OCI-LY3 (cell line): ENCODE results near the gene FAM50B.

Source experiments
- H2AFZ ChIP-seq: fragments of 200-600, 300-600 bp; shearing (Covaris generic); 2 replicates; pipeline ENCODE4 v1.6.0; 2014; ENCODE audit warnings: antibody characterized with exemption, low read depth, low read length
- H3K27ac ChIP-seq: fragments of 200-600, 300-600 bp; sonication (generic); 2 replicates; pipeline ENCODE4 v1.5.1; 2014; ENCODE audit warnings: mild to moderate bottlenecking, low read length, moderate library complexity, mixed read lengths
- H3K27me3 ChIP-seq: fragments of 200-600, 300-600 bp; sonication (generic); 2 replicates; pipeline ENCODE4 v1.6.1; 2014; ENCODE audit warnings: low read depth, low read length, mixed read lengths
- H3K36me3 ChIP-seq: fragments of 200-600, 300-600 bp; sonication (generic); replicated peaks from 2 replicates; pipeline ENCODE3; 2014; ENCODE audit warnings: low read depth, low read length, mixed read lengths
- H3K4me1 ChIP-seq: fragments of 300-600, 200-600 bp; sonication (generic); 2 replicates; pipeline ENCODE4 v1.6.1; 2014; ENCODE audit warnings: low read length, mixed read lengths
- H3K4me2 ChIP-seq: fragments of 200-600, 300-600 bp; sonication (generic); 2 replicates; pipeline ENCODE4 v1.6.1; 2014; ENCODE audit warnings: low read length, mixed read lengths
- H3K4me3 ChIP-seq: fragments of 300-600, 200-600 bp; sonication (generic); 2 replicates; pipeline ENCODE4 v1.5.1; 2014; ENCODE audit warnings: antibody characterized with exemption, mild to moderate bottlenecking, low read length, moderate library complexity
- H3K79me2 ChIP-seq: fragments of 300-600, 200-600 bp; shearing (Covaris generic); 2 replicates; pipeline ENCODE4 v1.6.1; 2014; ENCODE audit warnings: mild to moderate bottlenecking, low read length, mixed read lengths
- H3K9ac ChIP-seq: fragments of 300-600, 200-600 bp; shearing (Covaris generic); 2 replicates; pipeline ENCODE4 v1.6.0; 2014; ENCODE audit warnings: mild to moderate bottlenecking, low read length, moderate library complexity
- H3K9me3 ChIP-seq: fragments of 200-600, 300-600 bp; shearing (Covaris generic); 2 replicates; pipeline ENCODE4 v1.6.1; 2014; ENCODE audit warnings: low read length, mixed read lengths; ENCODE audit not compliant: insufficient read depth
- H4K20me1 ChIP-seq: fragments of 200-600, 300-600 bp; sonication (generic); 2 replicates; pipeline ENCODE4 v1.6.1; 2016; ENCODE audit warnings: low read length, mixed read lengths; ENCODE audit not compliant: insufficient read depth
- CTCF ChIP-seq: fragments of 200-600, 300-600 bp; sonication (generic); IDR thresholded peaks from 2 replicates; pipeline ENCODE4 v1.5.1; 2014; ENCODE audit warnings: antibody characterized with exemption, low read length, low read depth
- EZH2phosphoT487 ChIP-seq: fragments of 200-600 bp; shearing (Covaris generic); IDR thresholded peaks from 2 replicates; pipeline ENCODE4 v1.6.1; 2018; ENCODE audit warnings: antibody characterized with exemption, mixed run types, low read depth

The FAM50B gene

GRCh38 chr6:3878048-3878666 is 29.0 kb downstream of the FAM50B start:
- Histone ChIP-seq H4K20me1 (no peaks in the 10 kb centered on the region), H3K27me3 (no peaks in the 10 kb centered on the region; the same call in none of the 2 replicates), H3K4me2 (no peak overlapping the region), H3K9me3 (no peaks in the 10 kb centered on the region), H2AFZ (no peak overlapping the region), H3K4me3 (no peak overlapping the region), H3K79me2 (no peaks in the 10 kb centered on the region), H3K4me1 (no peaks in the 10 kb centered on the region), H3K36me3 (no peaks in the 10 kb centered on the region), H3K27ac (no peak overlapping the region), H3K9ac (no peak overlapping the region)
- TF ChIP-seq EZH2phosphoT487 = no peak
- no peak for TF ChIP-seq CTCF

GRCh38 chr6:3879194-3879952 is 30.2 kb downstream of the FAM50B start:
- Histone ChIP-seq H3K4me2 (no peak overlapping the region), H3K4me3 (no peak overlapping the region), H3K36me3 (no peaks in the 10 kb centered on the region), H3K4me1 (no peaks in the 10 kb centered on the region), H3K27ac (no peak overlapping the region), H3K9ac (no peak overlapping the region), H2AFZ (no peak overlapping the region), H4K20me1 (no peaks in the 10 kb centered on the region), H3K27me3 (no peaks in the 10 kb centered on the region), H3K79me2 (no peaks in the 10 kb centered on the region), H3K9me3 (no peaks in the 10 kb centered on the region)
- no peak for TF ChIP-seq CTCF
- no peak for TF ChIP-seq EZH2phosphoT487

GRCh38 chr6:3881711-3882421 is 32.7 kb downstream of the FAM50B start:
- Histone ChIP-seq H3K4me2 (no peak overlapping the region), H3K27ac (no peak overlapping the region), H4K20me1 (no peaks in the 10 kb centered on the region), H2AFZ (no peak overlapping the region), H3K27me3 (no peaks in the 10 kb centered on the region), H3K4me1 (no peaks in the 10 kb centered on the region), H3K9ac (no peak overlapping the region), H3K79me2 (no peaks in the 10 kb centered on the region), H3K4me3 (no peak overlapping the region), H3K36me3 (no peaks in the 10 kb centered on the region), H3K9me3 (no peaks in the 10 kb centered on the region)
- TF ChIP-seq CTCF (no peak), EZH2phosphoT487 (no peak)

- Histone ChIP-seq H3K4me1 (no peaks in the 10 kb centered on the region), H3K4me2 (no peak overlapping the region), H2AFZ (no peak overlapping the region), H3K36me3 (no peaks in the 10 kb centered on the region), H3K79me2 (no peaks in the 10 kb centered on the region), H4K20me1 (no peaks in the 10 kb centered on the region), H3K27me3 (no peaks in the 10 kb centered on the region), H3K4me3 (no peak overlapping the region), H3K9ac (no peak overlapping the region), H3K27ac (no peak overlapping the region), H3K9me3 (no peaks in the 10 kb centered on the region)
- no peak for TF ChIP-seq EZH2phosphoT487
- TF ChIP-seq CTCF = no peak
These were observed 33.3 kb downstream of the FAM50B start for GRCh38 chr6:3882431-3882830.
